SK-N-MC (cell line): ENCODE data around the gene RMDN2.

ENCODE experiments used
- EZH2 ChIP-seq: fragments of 200-600 bp; sonication (generic); IDR thresholded peaks from one replicate; pipeline ENCODE4 v1.6.1; 2017; ENCODE audit warnings: antibody characterized with exemption
- POLR2AphosphoS5 ChIP-seq: IDR thresholded peaks from 2 replicates; pipeline ENCODE4 v1.6.1; 2012; ENCODE audit warnings: mild to moderate bottlenecking, low read depth, low read length, borderline replicate concordance

DNA sequence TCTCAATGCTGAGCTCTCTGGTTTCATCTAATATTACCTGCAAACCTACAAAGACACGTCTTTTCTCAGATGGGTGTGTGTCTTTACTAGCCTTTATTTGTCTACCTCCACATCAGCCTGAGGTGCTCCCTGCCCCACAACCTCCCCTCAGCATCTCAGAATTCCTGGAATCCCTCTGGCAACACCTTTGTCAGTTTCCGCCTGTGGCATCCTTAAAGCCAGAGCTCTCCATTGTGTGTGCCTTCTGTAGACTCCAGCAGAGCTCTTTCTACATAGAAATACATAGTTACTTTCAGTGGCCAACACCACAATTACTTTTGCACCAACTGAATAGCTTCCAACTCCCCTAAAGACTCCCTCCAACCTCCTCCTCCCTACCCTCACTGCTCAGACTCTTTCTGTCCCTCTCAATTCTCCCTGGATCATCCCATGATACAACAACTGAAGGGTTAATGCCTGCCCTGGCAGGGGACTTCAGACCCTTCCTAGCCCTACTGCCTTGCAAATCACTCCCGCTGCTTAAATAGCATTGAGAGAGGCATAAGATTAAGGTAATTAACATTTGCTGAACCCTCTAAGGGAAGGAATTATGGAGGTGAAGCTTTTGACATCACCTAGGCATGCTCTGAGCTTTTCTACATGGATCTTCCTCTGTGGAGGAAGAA is 39.6 kb upstream of the RMDN2 start:
- no peak for TF ChIP-seq EZH2
- no peak for TF ChIP-seq POLR2AphosphoS5
